Vagina (tissue), 2 donors: ENCODE data around the gene ZNF519. TPM values are rescaled to one million over a fixed set of nuclear protein-coding genes. Genes with fewer than 3 reads are reported as not detected.

Experiments
- DNase-seq, 2 donors: peaks; one replicate each; pipeline ENCODE4 v3.0.0-alpha.2; 2017; ENCODE audit errors: extremely low spot score in 2 of 2
- H3K27ac ChIP-seq: fragments of 200-600 bp; sonication (generic); one replicate; pipeline ENCODE4 v1.5.1; 2019
- H3K27me3 ChIP-seq: fragments of 200-600 bp; sonication (generic); one replicate; pipeline ENCODE4 v1.5.1; 2019
- H3K36me3 ChIP-seq, 2 donors: fragments of 200-600 bp; sonication (generic); one replicate each; pipeline ENCODE4 v1.5.1; 2017 to 2019
- H3K4me1 ChIP-seq: fragments of 200-600 bp; sonication (generic); one replicate; pipeline ENCODE4 v1.5.1; 2019
- H3K4me3 ChIP-seq, 2 donors: fragments of 200-600 bp; sonication (generic); 1 replicate in 1 of 2; 2 replicates in 1 of 2; pipeline ENCODE4 v1.5.1; 2016 to 2019
- H3K9me3 ChIP-seq: fragments of 200-600 bp; sonication (generic); one replicate; pipeline ENCODE4 v1.5.1; 2019
- POLR2A ChIP-seq, 2 donors: fragments of 450-650 bp; IDR thresholded peaks; one replicate each; pipeline ENCODE4 v1.6.1; 2017; ENCODE audit warnings: antibody characterized with exemption in 2 of 2, mild to moderate bottlenecking in 2 of 2, moderate library complexity in 2 of 2
- POLR2AphosphoS5 ChIP-seq, 2 donors: sonication (generic); formaldehyde crosslinking; IDR thresholded peaks; one replicate each; pipeline ENCODE4 v1.9.0; 2017; ENCODE audit warnings: antibody characterized with exemption in 2 of 2, mild to moderate bottlenecking in 2 of 2, low read depth in 1 of 2; ENCODE audit not compliant: insufficient read depth in 1 of 2
- intact Hi-C: fragments of 100-400 bp; cut with DNase I; formaldehyde crosslinking; loops from one replicate; pipeline ENCODE4 v1.15.1; 2023
- total RNA-seq: library from RNA; depleted of rRNA; stranded (reverse); fragments of >200 nt; gene quantifications from one replicate; pipeline ENCODE4 v1.2.3, GENCODE V29; 2016
- TF ChIP-seq, protein P1 (sequence below), 3 experiments: fragments of 450-650 bp in 2 of 3; fragments of 200-600 bp in 1 of 3; sonication (generic) in 1 of 3; IDR thresholded peaks; one replicate each; pipeline ENCODE4 v1.5.1; 2017 to 2019; ENCODE audit warnings: antibody characterized with exemption in 3 of 3, mild to moderate bottlenecking in 2 of 3, moderate library complexity in 2 of 3

The ZNF519 gene
- total RNA-seq, 1 donor from 2014 or later, result 5.6 TPM

DNA sequence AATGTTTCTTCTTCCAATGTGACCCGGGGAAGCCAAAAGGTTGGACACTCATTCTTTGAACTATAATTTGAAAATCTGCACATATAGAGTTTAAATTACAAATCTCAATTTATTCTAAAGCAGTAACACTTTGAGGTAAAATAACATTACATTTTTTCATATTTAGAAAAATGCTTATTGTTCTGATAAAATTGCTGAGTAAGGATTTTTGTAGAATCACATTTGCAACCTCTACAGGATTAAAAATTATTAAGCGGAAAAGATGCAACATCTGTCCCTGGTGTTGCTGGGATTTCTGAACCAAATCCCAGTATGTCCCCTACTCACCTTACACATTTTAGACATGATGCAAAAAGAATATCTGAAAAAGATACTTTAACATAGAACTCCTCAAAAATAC lies 10.1 kb downstream of the ZNF519 start:
- Histone ChIP-seq H3K4me3 (no peak overlapping the region), H3K36me3 (no peaks in the 10 kb centered on the region), H3K27ac (no peak overlapping the region), H3K4me1 (no peaks in the 10 kb centered on the region), H3K27me3 (no peaks in the 10 kb centered on the region), H3K9me3 (no peaks in the 10 kb centered on the region)
- TF ChIP-seq, protein P1, sequence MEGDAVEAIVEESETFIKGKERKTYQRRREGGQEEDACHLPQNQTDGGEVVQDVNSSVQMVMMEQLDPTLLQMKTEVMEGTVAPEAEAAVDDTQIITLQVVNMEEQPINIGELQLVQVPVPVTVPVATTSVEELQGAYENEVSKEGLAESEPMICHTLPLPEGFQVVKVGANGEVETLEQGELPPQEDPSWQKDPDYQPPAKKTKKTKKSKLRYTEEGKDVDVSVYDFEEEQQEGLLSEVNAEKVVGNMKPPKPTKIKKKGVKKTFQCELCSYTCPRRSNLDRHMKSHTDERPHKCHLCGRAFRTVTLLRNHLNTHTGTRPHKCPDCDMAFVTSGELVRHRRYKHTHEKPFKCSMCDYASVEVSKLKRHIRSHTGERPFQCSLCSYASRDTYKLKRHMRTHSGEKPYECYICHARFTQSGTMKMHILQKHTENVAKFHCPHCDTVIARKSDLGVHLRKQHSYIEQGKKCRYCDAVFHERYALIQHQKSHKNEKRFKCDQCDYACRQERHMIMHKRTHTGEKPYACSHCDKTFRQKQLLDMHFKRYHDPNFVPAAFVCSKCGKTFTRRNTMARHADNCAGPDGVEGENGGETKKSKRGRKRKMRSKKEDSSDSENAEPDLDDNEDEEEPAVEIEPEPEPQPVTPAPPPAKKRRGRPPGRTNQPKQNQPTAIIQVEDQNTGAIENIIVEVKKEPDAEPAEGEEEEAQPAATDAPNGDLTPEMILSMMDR (IDR thresholded peaks at IDR 0.05), result no peak
- TF ChIP-seq POLR2AphosphoS5 (IDR thresholded peaks at IDR 0.05; ENCODE audit: insufficient read depth in 1 of 2, low read depth in 1 of 2) (no peak), POLR2A (IDR thresholded peaks at IDR 0.05) (no peak)
- intact Hi-C loops, result no loop called here
- no peak for DNase-seq

- Histone ChIP-seq H3K4me3 (no peak overlapping the region), H3K9me3 (peaks cover 6% of the 10 kb centered on the region), H3K27ac (no peak overlapping the region), H3K27me3 (no peaks in the 10 kb centered on the region), H3K4me1 (no peaks in the 10 kb centered on the region), H3K36me3 (peaks cover 0 to 7% of the 10 kb centered on the region in 2 donors)
- intact Hi-C loops, result no loop called here
- no peak for DNase-seq
- TF ChIP-seq, protein P1 (IDR thresholded peaks at IDR 0.05), result no peak
- TF ChIP-seq POLR2A (IDR thresholded peaks at IDR 0.05), result no peak
- TF ChIP-seq POLR2AphosphoS5 (IDR thresholded peaks at IDR 0.05; ENCODE audit: insufficient read depth in 1 of 2, low read depth in 1 of 2), result no peak
Measured at GRCh38 chr18:14120926-14121325, 11.3 kb downstream of the ZNF519 start.

- Histone ChIP-seq H3K36me3 (peaks cover 0 to 7% of the 10 kb centered on the region in 2 donors), H3K9me3 (peaks cover 6% of the 10 kb centered on the region)
Measured at GRCh38 chr18:14117606-14118005, 14.6 kb downstream of the ZNF519 start.

GRCh38 chr18:14106906-14107305 lies 25.3 kb downstream of the ZNF519 start:
- Histone ChIP-seq H3K4me3 (no peak overlapping the region), H3K27me3 (no peaks in the 10 kb centered on the region), H3K4me1 (no peaks in the 10 kb centered on the region), H3K27ac (no peak overlapping the region), H3K36me3 (peaks cover 0 to 11% of the 10 kb centered on the region in 2 donors), H3K9me3 (no peaks in the 10 kb centered on the region)
- TF ChIP-seq, protein P1 (IDR thresholded peaks at IDR 0.05), result no peak
- no peak for TF ChIP-seq POLR2AphosphoS5 (IDR thresholded peaks at IDR 0.05; ENCODE audit: insufficient read depth in 1 of 2, low read depth in 1 of 2)
- DNase-seq, result no peak
- intact Hi-C loops, result no loop called here

More at GRCh38 chr18:14117606-14118005, 14.6 kb downstream of the ZNF519 start:
- no peak for DNase-seq
- TF ChIP-seq POLR2A (IDR thresholded peaks at IDR 0.05) (no peak), POLR2AphosphoS5 (IDR thresholded peaks at IDR 0.05; ENCODE audit: insufficient read depth in 1 of 2, low read depth in 1 of 2) (no peak)
- TF ChIP-seq, protein P1 (IDR thresholded peaks at IDR 0.05), result no peak
- intact Hi-C loops, result no loop called here
- Histone ChIP-seq H3K4me1 (no peaks in the 10 kb centered on the region), H3K4me3 (no peak overlapping the region), H3K27ac (no peak overlapping the region), H3K27me3 (no peaks in the 10 kb centered on the region)

- Histone ChIP-seq H3K4me1 (no peaks in the 10 kb centered on the region), H3K27ac (no peak overlapping the region), H3K27me3 (no peaks in the 10 kb centered on the region), H3K9me3 (no peaks in the 10 kb centered on the region), H3K4me3 (no peak overlapping the region), H3K36me3 (peaks cover 0 to 16% of the 10 kb centered on the region in 2 donors)
- no peak for DNase-seq
- TF ChIP-seq, protein P1 (IDR thresholded peaks at IDR 0.05), result no peak
- TF ChIP-seq POLR2AphosphoS5 (IDR thresholded peaks at IDR 0.05; ENCODE audit: insufficient read depth in 1 of 2, low read depth in 1 of 2) (no peak), POLR2A (IDR thresholded peaks at IDR 0.05) (no peak)
- intact Hi-C loops, result no loop called here
Measured at GRCh38 chr18:14104906-14105748, 27.1 kb downstream of the ZNF519 start.
